ENCODE data around the gene PTCHD1.

The PTCHD1 gene

GRCh38 chrX:23344904-23345271 is 10.2 kb downstream of the PTCHD1 start:
- no peak for DNase-seq

DNA sequence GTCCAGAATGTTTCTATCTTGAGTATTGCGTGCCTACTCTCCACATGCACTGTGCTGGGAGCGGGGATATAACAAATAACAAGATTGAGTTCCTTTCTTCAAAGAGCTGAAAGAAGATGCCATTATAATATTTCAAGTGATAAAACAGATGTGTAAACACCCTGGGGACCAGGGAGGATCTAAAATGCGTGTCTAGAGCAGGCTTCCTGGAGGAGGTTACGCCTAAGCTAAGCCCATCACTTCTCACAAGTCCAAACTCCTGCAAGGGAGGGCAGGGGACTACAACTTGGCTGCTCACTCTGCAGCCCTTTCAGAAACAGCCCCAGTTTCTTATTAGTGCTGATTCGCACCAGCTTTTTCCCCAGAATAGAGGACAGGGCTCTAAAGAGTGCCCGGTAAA is 21.5 kb downstream of the PTCHD1 start:
- no peak for DNase-seq

DNA sequence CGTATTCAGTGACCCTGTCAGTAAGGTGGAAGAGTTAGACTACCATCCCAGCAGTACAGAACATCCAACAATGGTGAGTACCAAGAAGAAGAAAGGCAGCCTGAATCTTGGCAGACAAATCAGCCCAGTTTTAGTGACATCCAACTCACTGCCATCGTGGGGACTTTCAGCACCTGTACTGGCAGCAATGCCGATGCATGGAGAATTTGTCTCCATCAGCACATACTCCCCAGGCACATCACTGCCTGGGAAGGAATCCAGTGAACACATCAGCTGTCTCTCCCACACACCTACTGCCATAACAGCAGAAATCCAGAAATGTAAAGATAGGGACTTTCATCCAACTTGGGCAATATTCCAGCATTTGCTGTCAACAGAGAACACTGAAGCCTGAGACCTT is 29.8 kb downstream of the PTCHD1 start:
- DNase-seq = peak in 11 of 58 donors; percentile 1 to 44 (median 8)

- DNase-seq = peak in 4 of 58 donors; percentile 0 to 38 (median 6)
These were observed 30.9 kb downstream of the PTCHD1 start for GRCh38 chrX:23365541-23365940.

- DNase-seq = no peak
These were observed 32.3 kb downstream of the PTCHD1 start for GRCh38 chrX:23366914-23367313.

DNA sequence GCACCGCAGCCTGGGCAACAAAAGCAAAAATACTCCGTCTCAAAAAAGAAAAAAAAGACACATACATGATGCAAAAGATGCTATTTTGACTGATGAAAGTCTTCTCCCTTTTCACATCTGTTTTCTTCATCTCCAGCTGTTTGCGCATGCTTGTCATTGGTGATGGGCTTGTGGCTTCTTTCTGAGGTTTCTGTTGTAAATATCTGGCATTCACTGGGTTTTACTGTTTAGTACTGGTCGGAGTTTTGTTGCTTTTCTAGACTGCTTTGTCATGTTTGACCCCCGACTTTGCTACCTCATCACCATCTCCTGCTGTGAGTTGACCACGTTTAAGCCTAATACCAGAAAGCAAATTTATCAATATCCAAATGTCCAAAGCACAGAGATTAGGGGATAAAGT is 34.4 kb downstream of the PTCHD1 start:
- DNase-seq = no peak

DNA sequence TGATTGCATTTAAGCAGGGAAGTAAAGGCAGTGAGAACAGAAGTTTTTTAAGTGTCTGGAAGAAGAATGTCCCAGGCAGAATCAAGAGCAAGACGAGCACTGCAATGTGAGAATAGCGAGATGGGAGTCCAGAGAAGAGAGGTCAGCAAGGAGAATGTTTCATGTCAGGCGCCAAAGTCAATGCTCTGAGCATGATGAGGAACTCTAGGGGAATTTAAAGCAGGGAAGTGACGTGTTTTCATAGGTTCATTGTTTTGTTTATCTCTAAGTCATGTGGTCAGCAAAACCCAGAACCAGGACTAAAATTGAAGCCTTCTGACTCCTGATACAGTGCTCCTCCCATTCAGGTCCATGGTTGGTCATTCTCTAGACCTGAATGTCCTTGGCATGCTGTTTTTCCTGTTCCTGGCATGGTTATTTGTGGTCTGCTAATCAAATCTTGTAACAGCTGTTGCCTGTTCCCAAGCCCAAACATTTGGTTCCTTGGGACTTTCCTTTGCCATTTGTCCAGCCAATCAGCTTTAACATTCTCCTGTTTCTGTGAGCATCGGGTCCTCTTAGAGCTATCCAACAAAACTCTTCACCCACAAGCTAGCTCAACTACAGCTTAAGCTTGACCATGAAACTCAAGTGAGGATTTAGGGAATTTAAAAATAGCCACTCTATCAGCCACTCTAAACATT is 37.7 kb downstream of the PTCHD1 start:
- DNase-seq = no peak

GRCh38 chrX:23373129-23373804 is 38.6 kb downstream of the PTCHD1 start:
- peak in 5 of 58 donors; percentile 0 to 36 (median 1) for DNase-seq

- peak in 3 of 58 donors; percentile 0 to 2 (median 0) for DNase-seq
These were observed 39.6 kb downstream of the PTCHD1 start for GRCh38 chrX:23374291-23374690.

DNA sequence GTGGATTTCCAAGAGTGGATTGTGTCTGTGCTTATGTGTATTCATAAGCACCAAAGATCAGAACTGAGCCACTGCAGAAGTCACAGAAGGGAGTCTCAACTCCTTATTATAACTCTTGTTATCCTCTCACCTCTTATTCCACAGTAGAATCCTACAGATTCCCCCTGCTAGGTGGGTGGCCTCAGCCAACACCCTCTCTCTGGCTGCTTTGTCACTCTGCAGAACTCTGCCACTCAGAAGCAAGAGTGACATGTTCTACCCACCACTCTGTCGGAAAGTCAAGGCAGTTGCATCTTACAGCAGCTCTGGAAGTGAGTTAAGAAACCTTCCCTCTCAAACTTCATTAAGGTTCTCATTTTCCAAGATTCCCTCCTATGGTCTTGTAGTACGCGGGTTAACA is 41.9 kb downstream of the PTCHD1 start:
- DNase-seq = peak in 1 of 58 donors; percentile 2

GRCh38 chrX:23380581-23380980 is 45.9 kb downstream of the PTCHD1 start:
- DNase-seq = no peak

- DNase-seq = no peak
These were observed 46.7 kb downstream of the PTCHD1 start for GRCh38 chrX:23381099-23382087.

DNA sequence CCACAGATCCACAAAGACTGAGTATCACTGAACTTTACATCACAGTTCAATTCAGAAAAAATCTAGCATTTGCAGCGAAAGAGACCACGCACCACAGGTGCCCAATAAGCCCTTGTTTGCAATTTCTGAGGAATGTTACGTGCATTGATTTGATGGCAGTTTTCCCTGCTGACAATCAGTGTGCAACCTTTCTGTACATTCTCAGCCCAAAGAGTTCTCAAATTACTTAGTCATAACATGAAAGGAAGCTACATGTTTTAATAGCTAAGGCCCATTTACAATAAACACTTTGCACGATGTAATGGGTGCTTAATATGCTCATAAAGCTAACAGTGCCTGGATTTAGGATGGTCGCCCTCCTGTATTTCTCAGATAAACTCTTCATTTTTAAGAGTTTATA is 47.9 kb downstream of the PTCHD1 start:
- no peak for DNase-seq

- no peak for DNase-seq
These were observed 48.8 kb downstream of the PTCHD1 start for GRCh38 chrX:23383411-23383810.

DNA sequence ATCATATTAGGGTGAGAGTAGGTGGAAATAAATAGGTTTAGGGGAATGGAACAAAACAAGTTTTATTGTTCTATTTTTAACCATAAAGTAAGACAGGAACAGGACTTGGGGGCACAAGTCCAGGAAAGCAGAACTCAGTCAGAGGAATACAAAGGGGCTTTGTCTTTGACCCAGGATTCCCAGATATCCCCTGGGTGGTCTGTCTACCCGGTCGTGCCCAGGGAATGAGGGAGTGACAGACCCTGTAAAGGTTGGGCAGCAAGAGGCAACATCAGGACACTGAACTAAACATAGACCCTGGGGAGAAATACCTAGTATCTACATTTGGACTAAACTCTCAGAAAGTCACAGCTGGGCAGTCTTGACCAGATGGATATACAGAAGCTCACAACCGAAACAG is 50.6 kb downstream of the PTCHD1 start:
- peak in 2 of 58 donors; percentile 0 to 12 for DNase-seq

- no peak for DNase-seq
These were observed 51.6 kb downstream of the PTCHD1 start for GRCh38 chrX:23386260-23386659.

- no peak for DNase-seq
These were observed 52.1 kb downstream of the PTCHD1 start for GRCh38 chrX:23386726-23387125.

DNA sequence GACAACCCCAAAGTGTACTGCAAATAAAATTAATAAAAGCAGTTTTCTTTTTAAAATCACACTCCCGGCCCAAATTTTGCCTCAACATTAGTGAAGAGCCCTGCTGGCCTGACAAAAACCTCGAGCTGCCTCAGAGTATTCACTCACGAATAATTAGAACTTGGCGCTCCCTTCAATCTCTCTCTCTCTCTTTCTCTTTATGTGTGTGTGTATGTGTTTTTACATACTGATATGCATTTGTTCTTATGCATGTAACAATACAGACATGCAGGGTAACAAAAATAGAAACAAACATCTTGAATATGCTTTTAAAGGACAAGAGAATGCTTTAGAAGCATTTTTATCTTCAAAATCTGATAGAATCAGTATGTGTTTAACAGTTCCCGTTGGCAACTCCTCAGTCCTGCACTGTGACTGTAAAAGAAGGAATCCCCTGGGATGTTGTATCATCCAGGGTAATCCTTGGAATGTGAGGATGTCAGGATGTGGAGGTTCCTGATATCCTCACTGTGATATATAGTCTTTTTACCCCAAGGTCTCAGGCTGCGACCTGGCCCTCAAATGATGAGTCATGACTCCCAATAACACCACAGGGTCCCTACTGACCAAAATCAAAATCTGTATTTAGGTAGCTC is 53.0 kb downstream of the PTCHD1 start:
- no peak for DNase-seq

GRCh38 chrX:23389196-23389792 is 54.6 kb downstream of the PTCHD1 start:
- no peak for DNase-seq

DNA sequence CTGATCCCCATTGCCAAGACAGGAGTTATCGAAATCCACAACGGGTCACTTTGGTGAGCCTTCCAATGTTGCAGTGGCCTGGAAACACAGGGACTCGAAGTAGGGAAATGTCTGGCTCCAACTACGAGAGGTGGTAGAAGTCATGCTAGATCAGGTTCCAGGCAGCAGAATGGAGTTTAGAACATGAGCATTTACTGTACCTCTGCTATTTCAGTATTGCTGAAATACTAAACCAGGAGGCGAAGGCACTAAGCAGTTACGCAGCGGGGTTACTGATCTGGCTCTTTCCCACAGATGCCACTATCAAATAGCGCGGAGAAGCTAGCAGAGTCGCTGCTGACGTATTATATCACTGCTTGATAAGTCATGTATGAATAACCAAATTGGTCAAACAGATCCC is 56.3 kb downstream of the PTCHD1 start:
- no peak for DNase-seq

DNA sequence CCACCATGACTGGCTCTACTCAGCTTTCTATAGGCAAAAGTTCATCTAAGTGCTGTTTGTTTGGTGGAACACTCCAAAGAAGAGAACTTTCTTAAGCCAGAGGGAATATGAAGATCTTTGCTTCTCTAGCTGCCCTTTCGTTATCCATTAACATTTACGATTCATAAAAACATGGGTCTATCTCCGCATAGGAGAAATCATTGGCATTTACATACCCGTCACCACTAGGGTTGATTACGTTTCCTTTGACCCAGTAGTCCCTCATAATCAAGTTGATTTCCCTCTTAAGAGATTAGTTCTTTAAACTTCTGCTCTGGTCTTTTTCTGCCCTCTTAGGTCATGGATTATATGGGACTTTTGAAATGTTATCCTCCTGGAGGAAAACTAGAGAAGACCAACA is 57.5 kb downstream of the PTCHD1 start:
- DNase-seq = no peak

All from anterior cingulate cortex (tissue), 58 donors.